SU-DHL-6 (cell line): ENCODE results near the gene SCN5A.

Experiments
- H2AFZ ChIP-seq: fragments of 200-600 bp; sonication (generic); 2 replicates; pipeline ENCODE4 v1.6.1; 2014; ENCODE audit warnings: low read depth, mild to moderate bottlenecking, moderate library complexity, mixed read lengths, antibody characterized with exemption, low read length; ENCODE audit not compliant: severe bottlenecking
- H3F3A ChIP-seq: fragments of 200-600 bp; shearing (Covaris generic); 2 replicates; pipeline ENCODE4 v1.6.0; 2016; ENCODE audit warnings: antibody characterized with exemption, mild to moderate bottlenecking; ENCODE audit not compliant: insufficient read depth
- H3K27ac ChIP-seq: fragments of 200-600 bp; sonication (generic); 2 replicates; pipeline ENCODE4 v1.5.1; 2016; ENCODE audit warnings: low read depth, mild to moderate bottlenecking, low read length, moderate library complexity, mixed read lengths
- H3K27me3 ChIP-seq: fragments of 200-600 bp; sonication (generic), shearing (Covaris generic); 2 replicates; pipeline ENCODE4 v1.6.0; 2014; ENCODE audit warnings: mild to moderate bottlenecking, low read length
- H3K36me3 ChIP-seq: fragments of 200-600 bp; sonication (generic); 2 replicates; pipeline ENCODE4 v1.6.1; 2014; ENCODE audit warnings: mild to moderate bottlenecking, low read length, mixed read lengths
- H3K4me2 ChIP-seq: fragments of 300-600, 200-600 bp; shearing (Covaris generic), sonication (generic); 2 replicates; pipeline ENCODE4 v1.6.0; 2014; ENCODE audit warnings: low read length, low read depth, mild to moderate bottlenecking; ENCODE audit not compliant: poor library complexity, severe bottlenecking
- H3K4me3 ChIP-seq: fragments of 200-600 bp; sonication (generic); 2 replicates; pipeline ENCODE4 v1.5.1; 2014; ENCODE audit warnings: antibody characterized with exemption, low read length, mild to moderate bottlenecking, mixed read lengths; ENCODE audit not compliant: insufficient read depth, poor library complexity, severe bottlenecking
- H3K79me2 ChIP-seq: fragments of 200-600 bp; sonication (generic); 2 replicates; pipeline ENCODE4 v1.6.1; 2014; ENCODE audit warnings: mild to moderate bottlenecking, low read length, moderate library complexity; ENCODE audit not compliant: insufficient read depth
- H3K9ac ChIP-seq: fragments of 200-600 bp; sonication (generic); 2 replicates; pipeline ENCODE4 v1.7.0; 2014; ENCODE audit warnings: mild to moderate bottlenecking, low read length
- H3K9me2 ChIP-seq: fragments of 200-600 bp; sonication (generic); replicated peaks from 2 replicates; pipeline ENCODE4 v1.6.1; 2014; ENCODE audit warnings: low read length; ENCODE audit not compliant: insufficient read depth
- H3K9me3 ChIP-seq: fragments of 200-600 bp; sonication (generic); 2 replicates; pipeline ENCODE4 v1.6.1; 2014; ENCODE audit warnings: low read length, mixed read lengths; ENCODE audit not compliant: insufficient read depth
- H4K20me1 ChIP-seq: fragments of 200-600 bp; sonication (generic); 2 replicates; pipeline ENCODE4 v1.6.1; 2014; ENCODE audit warnings: low read depth, mild to moderate bottlenecking, antibody characterized with exemption, low read length, moderate library complexity, mixed read lengths
- EZH2phosphoT487 ChIP-seq: fragments of 200-600 bp; sonication (generic), shearing (Covaris generic); conservative IDR thresholded peaks from 2 replicates; pipeline ENCODE4 v1.6.1; 2018; ENCODE audit warnings: mild to moderate bottlenecking, antibody characterized with exemption, low read length, moderate library complexity, mixed read lengths
- TF ChIP-seq, protein P1 (sequence below): fragments of 200-600 bp; sonication (generic); IDR thresholded peaks from one replicate; pipeline ENCODE4 v1.5.1; 2017; ENCODE audit warnings: antibody characterized with exemption, mild to moderate bottlenecking, low read length, moderate library complexity; ENCODE audit not compliant: insufficient read depth, poor library complexity, severe bottlenecking

Gene SCN5A

DNA sequence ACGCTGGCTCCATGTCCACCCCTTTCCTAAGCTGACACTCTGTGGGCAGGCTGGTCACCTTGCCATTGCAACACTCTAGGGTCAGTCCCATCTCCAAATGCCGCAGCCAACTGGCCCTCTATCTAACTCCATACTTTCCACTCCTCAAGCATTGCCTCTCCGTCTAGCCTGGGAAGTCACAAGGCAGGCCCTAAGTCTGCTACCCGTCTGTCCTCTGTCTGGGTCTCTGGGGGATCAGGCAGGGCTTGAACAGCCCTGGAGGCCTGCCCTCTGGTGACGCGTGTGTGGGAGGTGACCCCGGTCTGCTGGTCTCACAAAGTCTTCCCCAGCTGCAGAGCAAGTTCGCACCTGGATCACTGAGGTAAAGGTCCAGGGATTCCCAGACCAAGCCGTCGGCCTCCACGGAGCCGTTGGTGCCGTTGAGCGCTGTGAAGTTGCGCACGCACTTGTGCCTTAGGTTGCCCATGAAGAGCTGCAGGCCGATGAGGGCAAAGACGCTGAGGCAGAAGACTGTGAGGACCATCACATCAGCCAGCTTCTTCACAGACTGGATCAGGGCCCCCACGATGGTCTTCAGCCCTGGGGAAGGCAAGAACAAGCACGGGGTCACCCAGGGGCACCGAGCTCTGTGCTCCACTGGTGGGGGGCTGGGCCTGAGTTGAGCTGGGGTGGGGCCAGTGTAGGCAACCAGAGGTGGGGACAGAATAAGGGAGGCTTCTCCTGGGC lies 39.9 kb downstream of the SCN5A start:
- Histone ChIP-seq H3F3A (no peaks in the 10 kb centered on the region), H4K20me1 (no peaks in the 10 kb centered on the region), H3K4me2 (no peak overlapping the region), H3K36me3 (no peaks in the 10 kb centered on the region), H3K9me3 (no peaks in the 10 kb centered on the region), H2AFZ (no peak overlapping the region), H3K27me3 (no peaks in the 10 kb centered on the region), H3K4me3 (no peak overlapping the region), H3K27ac (no peak overlapping the region), H3K79me2 (no peaks in the 10 kb centered on the region), H3K9me2 (no peaks in the 10 kb centered on the region), H3K9ac (no peak overlapping the region)
- TF ChIP-seq, protein P1, sequence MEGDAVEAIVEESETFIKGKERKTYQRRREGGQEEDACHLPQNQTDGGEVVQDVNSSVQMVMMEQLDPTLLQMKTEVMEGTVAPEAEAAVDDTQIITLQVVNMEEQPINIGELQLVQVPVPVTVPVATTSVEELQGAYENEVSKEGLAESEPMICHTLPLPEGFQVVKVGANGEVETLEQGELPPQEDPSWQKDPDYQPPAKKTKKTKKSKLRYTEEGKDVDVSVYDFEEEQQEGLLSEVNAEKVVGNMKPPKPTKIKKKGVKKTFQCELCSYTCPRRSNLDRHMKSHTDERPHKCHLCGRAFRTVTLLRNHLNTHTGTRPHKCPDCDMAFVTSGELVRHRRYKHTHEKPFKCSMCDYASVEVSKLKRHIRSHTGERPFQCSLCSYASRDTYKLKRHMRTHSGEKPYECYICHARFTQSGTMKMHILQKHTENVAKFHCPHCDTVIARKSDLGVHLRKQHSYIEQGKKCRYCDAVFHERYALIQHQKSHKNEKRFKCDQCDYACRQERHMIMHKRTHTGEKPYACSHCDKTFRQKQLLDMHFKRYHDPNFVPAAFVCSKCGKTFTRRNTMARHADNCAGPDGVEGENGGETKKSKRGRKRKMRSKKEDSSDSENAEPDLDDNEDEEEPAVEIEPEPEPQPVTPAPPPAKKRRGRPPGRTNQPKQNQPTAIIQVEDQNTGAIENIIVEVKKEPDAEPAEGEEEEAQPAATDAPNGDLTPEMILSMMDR, result no peak
- no peak for TF ChIP-seq EZH2phosphoT487

DNA sequence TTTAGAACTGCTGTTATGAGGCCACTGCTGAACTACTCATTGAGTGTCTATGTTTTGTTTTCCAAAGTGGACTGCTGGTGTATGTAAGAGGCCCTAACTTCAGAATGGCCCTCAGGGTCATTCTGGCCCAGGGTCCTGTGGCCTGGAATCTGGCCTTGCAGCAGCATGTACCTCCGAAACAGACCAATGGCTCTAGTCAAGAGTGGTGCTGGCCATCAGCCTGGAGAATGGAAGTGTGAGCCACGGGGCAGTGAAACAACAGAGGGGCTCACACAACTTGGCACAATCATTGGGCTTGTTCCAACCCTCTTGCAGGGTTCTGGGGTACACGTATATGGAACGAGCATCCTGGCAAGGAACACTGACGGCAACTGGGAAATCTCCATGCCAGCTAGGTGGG lies 40.5 kb downstream of the SCN5A start:
- no peaks in the 10 kb centered on the region for H3K79me2 ChIP-seq
- H4K20me1 ChIP-seq, result no peaks in the 10 kb centered on the region
- TF ChIP-seq, protein P1, result no peak
- TF ChIP-seq EZH2phosphoT487, result no peak
- H3F3A ChIP-seq, result no peaks in the 10 kb centered on the region
- H2AFZ ChIP-seq, result no peak overlapping the region
- no peaks in the 10 kb centered on the region for H3K9me3 ChIP-seq
- no peak overlapping the region for H3K4me3 ChIP-seq
- H3K36me3 ChIP-seq, result no peaks in the 10 kb centered on the region
- no peak overlapping the region for H3K27ac ChIP-seq
- no peak overlapping the region for H3K9ac ChIP-seq
- H3K4me2 ChIP-seq, result no peak overlapping the region
- H3K27me3 ChIP-seq, result no peaks in the 10 kb centered on the region
- no peaks in the 10 kb centered on the region for H3K9me2 ChIP-seq

DNA sequence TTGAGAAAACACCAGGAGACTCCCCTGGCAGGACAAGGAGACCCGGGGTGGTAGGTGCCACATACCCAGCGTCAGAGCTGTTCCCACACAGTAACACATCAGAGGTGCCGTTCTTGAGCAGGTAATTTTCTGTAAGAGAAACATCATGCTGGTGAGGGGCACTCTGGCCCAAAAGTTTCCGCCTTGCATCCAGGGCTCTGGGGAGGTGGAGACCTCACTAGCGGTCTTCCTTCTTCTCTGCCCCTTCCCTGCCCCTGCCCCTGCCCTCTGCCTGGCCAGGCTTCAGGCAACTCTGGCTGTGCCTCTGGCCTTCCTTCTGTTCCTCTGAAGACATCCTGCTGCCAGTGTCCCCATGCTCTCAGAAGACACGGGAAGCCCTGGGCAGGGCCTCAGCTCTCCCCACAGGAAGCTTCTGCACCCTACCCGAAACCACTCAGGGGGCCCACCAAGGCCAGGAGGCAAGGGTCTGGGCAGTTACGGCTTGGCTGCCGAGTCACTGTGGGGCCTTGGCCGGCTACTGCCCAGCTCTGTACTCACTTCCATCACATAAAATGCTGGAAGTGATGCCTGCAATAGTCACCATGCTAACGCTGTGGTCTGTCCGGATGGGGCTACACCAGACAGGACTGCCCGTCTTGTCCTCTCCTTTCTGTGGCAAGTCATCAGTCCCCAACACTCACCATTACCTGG lies 41.3 kb downstream of the SCN5A start:
- no peaks in the 10 kb centered on the region for H4K20me1 ChIP-seq

More for the DNA sequence above, 41.3 kb downstream of the SCN5A start:
- Histone ChIP-seq H3K9ac (no peak overlapping the region), H2AFZ (no peak overlapping the region), H3K9me3 (no peaks in the 10 kb centered on the region), H3K36me3 (no peaks in the 10 kb centered on the region), H3K4me3 (no peak overlapping the region), H3K27me3 (no peaks in the 10 kb centered on the region), H3K4me2 (no peak overlapping the region), H3F3A (no peaks in the 10 kb centered on the region), H3K79me2 (no peaks in the 10 kb centered on the region), H3K27ac (no peak overlapping the region), H3K9me2 (no peaks in the 10 kb centered on the region)
- TF ChIP-seq, protein P1, result no peak
